Measurements from ENCODE around the gene PHIP.

GRCh38 chr6:78953798-78954197 lies 124.3 kb downstream of the PHIP start:
- no peak for TF ChIP-seq POLR2AphosphoS5 (IDR thresholded peaks at IDR 0.05; ENCODE audit: low read depth, low read length)
- TF ChIP-seq SP1 (IDR thresholded peaks at IDR 0.05; ENCODE audit: low read depth): no peak
- no peak for TF ChIP-seq POLR2A (IDR thresholded peaks at IDR 0.05; ENCODE audit: borderline replicate concordance, extremely low read depth, insufficient read depth, insufficient read length)
- TF ChIP-seq CTCF (IDR thresholded peaks at IDR 0.05 in 2 of 3, conservative IDR thresholded peaks at IDR 0.05 in 1 of 3; ENCODE audit: borderline replicate concordance in 1 of 3, insufficient read depth in 1 of 3, low read depth in 2 of 3, low read length in 2 of 3): no peak
- no peak for TF ChIP-seq EZH2phosphoT487 (IDR thresholded peaks at IDR 0.05; ENCODE audit: borderline replicate concordance)
- TF ChIP-seq TCF7L2 (IDR thresholded peaks at IDR 0.05; ENCODE audit: borderline replicate concordance, extremely low read depth, insufficient read depth, insufficient read length): no peak
- no peak for TF ChIP-seq ZNF274 (IDR thresholded peaks at IDR 0.05; ENCODE audit: low read depth, low read length)
- TF ChIP-seq FOSL1 (IDR thresholded peaks at IDR 0.05; ENCODE audit: low read depth): no peak
- TF ChIP-seq RAD21 (IDR thresholded peaks at IDR 0.05; ENCODE audit: low read depth): no peak
- no peak for TF ChIP-seq CBX3 (IDR thresholded peaks at IDR 0.05; ENCODE audit: low read depth)

Measured in HCT116 (cell line).